Upper lobe of left lung (tissue), 6 donors: Measurements from ENCODE around the gene KAZN. TPM values are rescaled to one million over a fixed set of nuclear protein-coding genes. Genes with fewer than 3 reads are reported as not detected.

ENCODE experiments used
- ATAC-seq, 2 donors: fragments of 200-7000 bp; cut with Tn5 transposase; one replicate each; pipeline ENCODE4 v1.9.1; 2022; ENCODE audit warnings: mild to moderate bottlenecking in 2 of 2, moderate library complexity in 2 of 2; ENCODE audit not compliant: low FRiP score in 2 of 2
- DNase-seq, 2 donors: peaks; one replicate each; pipeline ENCODE4 v3.0.0-alpha.2; 2019 to 2020
- H3K27ac ChIP-seq, 4 donors: fragments of 200-600 bp; sonication (generic); one replicate each; pipeline ENCODE4 v1.5.1; 2016 to 2019
- H3K27me3 ChIP-seq, 4 donors: fragments of 200-600 bp; sonication (generic); one replicate each; pipeline ENCODE4 v1.5.1; 2017 to 2019
- H3K36me3 ChIP-seq, 4 donors: fragments of 200-600 bp; sonication (generic); one replicate each; pipeline ENCODE4 v1.5.1; 2016 to 2019
- H3K4me1 ChIP-seq, 4 donors: fragments of 200-600 bp; sonication (generic); one replicate each; pipeline ENCODE4 v1.5.1; 2018 to 2019
- H3K4me3 ChIP-seq, 4 donors: fragments of 200-600 bp; sonication (generic); one replicate each; pipeline ENCODE4 v1.5.1; 2017 to 2019; ENCODE audit warnings: mild to moderate bottlenecking in 2 of 4, moderate library complexity in 1 of 4
- H3K9me3 ChIP-seq, 4 donors: fragments of 200-600 bp; sonication (generic); one replicate each; pipeline ENCODE4 v1.5.1; 2018 to 2019
- CTCF ChIP-seq, 6 experiments: fragments of 450-650 bp in 4 of 6; fragments of 200-600 bp in 2 of 6; sonication (generic) in 2 of 6; IDR thresholded peaks; one replicate each; pipeline ENCODE4 v1.5.1; 2016 to 2019; ENCODE audit warnings: antibody characterized with exemption in 6 of 6
- EP300 ChIP-seq, 4 donors: sonication (generic); formaldehyde crosslinking; IDR thresholded peaks; one replicate each; pipeline ENCODE4 v1.5.1; 2017; ENCODE audit warnings: antibody characterized with exemption in 4 of 4, control low read depth in 2 of 4
- POLR2A ChIP-seq, 4 donors: fragments of 450-650 bp; IDR thresholded peaks; one replicate each; pipeline ENCODE4 v1.5.1; 2016 to 2017; ENCODE audit warnings: antibody characterized with exemption in 4 of 4, mild to moderate bottlenecking in 2 of 4
- POLR2AphosphoS5 ChIP-seq, 2 donors: sonication (generic); formaldehyde crosslinking; IDR thresholded peaks; one replicate each; pipeline ENCODE4 v1.5.1; 2017; ENCODE audit warnings: antibody characterized with exemption in 2 of 2
- WGBS, 2 donors: methylation state at CpG; one replicate each; pipeline ENCODE4 v1.1.5; 2017 to 2018; 5-methylcytosine and 5-hydroxymethylcytosine counted together
- total RNA-seq, 6 donors: library from RNA; depleted of rRNA in 4 of 6; stranded (reverse); fragments of >200 nt in 4 of 6; gene quantifications; one replicate each; pipeline versions ENCODE4 v1.1.0 to v1.2.1, GENCODE V29; 2016 to 2021
- donor health status: DM: no; HTN: no; CAD: no; lungs with moderate emphysema.
- donor health status: DM: no; HTN: yes; CAD: no; lungs with severe emphysema.

The KAZN gene
- total RNA-seq, 6 donors from 2014 or later: 11.5 to 30.0 (median 17.6) TPM

GRCh38 chr1:14653461-14653960, 55.0 kb downstream of the KAZN start:
- TF ChIP-seq EP300 (IDR thresholded peaks at IDR 0.05) (no peak), CTCF (IDR thresholded peaks at IDR 0.05) (no peak), POLR2AphosphoS5 (IDR thresholded peaks at IDR 0.05) (no peak), POLR2A (IDR thresholded peaks at IDR 0.05) (no peak)
- Histone ChIP-seq H3K27ac (no peak overlapping the region), H3K36me3 (no peaks in the 10 kb centered on the region), H3K4me1 (no peaks in the 10 kb centered on the region), H3K4me3 (no peak overlapping the region), H3K9me3 (no peaks in the 10 kb centered on the region), H3K27me3 (no peaks in the 10 kb centered on the region)
- DNase-seq (no peak), ATAC-seq (no peak)
- WGBS, 2 donors: 79 to 89% methylated on average over 8 of the region's 8 CpGs

GRCh38 chr1:14654554-14654953, 56.1 kb downstream of the KAZN start:
- no peaks in the 10 kb centered on the region for H3K4me1 ChIP-seq
- no peaks in the 10 kb centered on the region for H3K27me3 ChIP-seq
- ATAC-seq: no peak
- H3K4me3 ChIP-seq: no peak overlapping the region
- H3K27ac ChIP-seq: no peak overlapping the region
- no peak for DNase-seq
- no peaks in the 10 kb centered on the region for H3K9me3 ChIP-seq
- no peak for TF ChIP-seq POLR2A (IDR thresholded peaks at IDR 0.05)
- no peak for TF ChIP-seq CTCF (IDR thresholded peaks at IDR 0.05)
- no peak for TF ChIP-seq EP300 (IDR thresholded peaks at IDR 0.05)
- no peak for TF ChIP-seq POLR2AphosphoS5 (IDR thresholded peaks at IDR 0.05)
- 13 to 86% methylated on average over 1 of the region's 1 CpG for WGBS, 2 donors
- H3K36me3 ChIP-seq: no peaks in the 10 kb centered on the region

GRCh38 chr1:14655385-14655784, 56.9 kb downstream of the KAZN start:
- DNase-seq (no peak), ATAC-seq (no peak)
- no peaks in the 10 kb centered on the region for H3K36me3 ChIP-seq
- H3K4me1 ChIP-seq: no peaks in the 10 kb centered on the region
- H3K9me3 ChIP-seq: no peaks in the 10 kb centered on the region
- H3K4me3 ChIP-seq: no peak overlapping the region
- no peak for TF ChIP-seq POLR2A (IDR thresholded peaks at IDR 0.05)
- 85 to 87% methylated on average over 7 of the region's 7 CpGs for WGBS, 2 donors
- H3K27me3 ChIP-seq: no peaks in the 10 kb centered on the region
- no peak overlapping the region for H3K27ac ChIP-seq

- Histone ChIP-seq H3K9me3 (no peaks in the 10 kb centered on the region), H3K36me3 (no peaks in the 10 kb centered on the region), H3K27me3 (no peaks in the 10 kb centered on the region), H3K27ac (no peak overlapping the region), H3K4me1 (no peaks in the 10 kb centered on the region), H3K4me3 (no peak overlapping the region)
- ATAC-seq: no peak
- TF ChIP-seq POLR2A (IDR thresholded peaks at IDR 0.05): no peak
- TF ChIP-seq CTCF (IDR thresholded peaks at IDR 0.05): no peak
- no peak for TF ChIP-seq EP300 (IDR thresholded peaks at IDR 0.05)
- no peak for TF ChIP-seq POLR2AphosphoS5 (IDR thresholded peaks at IDR 0.05)
- WGBS, 2 donors: 83 to 86% methylated on average over 13 of the region's 13 CpGs
- DNase-seq: no peak
Observed at GRCh38 chr1:14656384-14656937, 58.0 kb downstream of the KAZN start.

GRCh38 chr1:14658642-14659041, 60.2 kb downstream of the KAZN start:
- DNase-seq: no peak
- WGBS, 2 donors: 68 to 80% methylated on average over 6 of the region's 6 CpGs
- Histone ChIP-seq H3K9me3 (no peaks in the 10 kb centered on the region), H3K27ac (no peak overlapping the region), H3K4me3 (no peak overlapping the region), H3K27me3 (no peaks in the 10 kb centered on the region), H3K36me3 (no peaks in the 10 kb centered on the region), H3K4me1 (no peaks in the 10 kb centered on the region)
- no peak for ATAC-seq
- TF ChIP-seq POLR2AphosphoS5 (IDR thresholded peaks at IDR 0.05): no peak
- no peak for TF ChIP-seq POLR2A (IDR thresholded peaks at IDR 0.05)
- TF ChIP-seq CTCF (IDR thresholded peaks at IDR 0.05): no peak
- no peak for TF ChIP-seq EP300 (IDR thresholded peaks at IDR 0.05)
